CD4-positive, alpha-beta T cell treated with Interleukin-6 at 100 ng/mL for 8 hours (primary cell): ENCODE measurements around the gene CFAP92.
A peak's percentile ranks its signal among the peaks of the same experiment; 100 is the strongest.

Source experiments
- DNase-seq: peaks from one replicate; pipeline ENCODE4 v3.0.0-alpha.2; 2020; ENCODE audit warnings: mixed read lengths, low spot score

The CFAP92 gene, protein sequence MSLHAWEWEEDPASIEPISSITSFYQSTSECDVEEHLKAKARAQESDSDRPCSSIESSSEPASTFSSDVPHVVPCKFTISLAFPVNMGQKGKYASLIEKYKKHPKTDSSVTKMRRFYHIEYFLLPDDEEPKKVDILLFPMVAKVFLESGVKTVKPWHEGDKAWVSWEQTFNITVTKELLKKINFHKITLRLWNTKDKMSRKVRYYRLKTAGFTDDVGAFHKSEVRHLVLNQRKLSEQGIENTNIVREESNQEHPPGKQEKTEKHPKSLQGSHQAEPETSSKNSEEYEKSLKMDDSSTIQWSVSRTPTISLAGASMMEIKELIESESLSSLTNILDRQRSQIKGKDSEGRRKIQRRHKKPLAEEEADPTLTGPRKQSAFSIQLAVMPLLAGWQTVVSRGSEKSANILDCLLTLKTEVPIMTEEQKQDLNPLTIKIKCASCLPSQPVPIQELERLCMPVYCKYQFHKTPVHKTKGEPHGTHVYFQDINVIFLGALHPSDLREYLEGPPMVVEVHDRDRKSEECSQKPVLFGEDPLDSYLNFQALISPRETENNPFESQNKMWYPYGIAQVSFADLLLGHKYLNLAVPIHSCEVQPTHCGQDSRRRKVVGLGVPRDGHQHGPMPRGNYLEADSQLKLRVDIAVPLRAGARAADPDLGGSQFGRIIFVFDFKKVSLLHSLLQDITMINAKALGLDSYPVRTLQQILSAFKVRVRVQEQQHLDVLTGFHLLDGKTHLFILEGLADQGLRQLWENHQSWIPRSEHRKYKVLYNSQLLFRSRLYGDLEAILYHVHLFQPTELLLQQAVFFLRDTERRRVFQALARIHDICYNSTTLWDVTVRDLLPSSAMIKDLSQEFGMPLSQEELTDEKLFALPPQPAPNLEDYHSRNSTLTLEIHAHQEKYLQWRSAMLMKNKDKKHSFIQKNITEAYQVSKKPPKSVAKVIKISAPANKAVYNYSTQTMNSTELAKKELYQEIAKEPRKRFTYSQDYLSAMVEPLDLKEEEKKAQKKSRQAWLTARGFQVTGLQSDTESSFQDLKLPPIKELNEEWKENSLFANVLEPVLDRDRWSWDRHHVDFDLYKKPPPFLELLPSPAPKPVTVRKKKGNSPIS

DNA sequence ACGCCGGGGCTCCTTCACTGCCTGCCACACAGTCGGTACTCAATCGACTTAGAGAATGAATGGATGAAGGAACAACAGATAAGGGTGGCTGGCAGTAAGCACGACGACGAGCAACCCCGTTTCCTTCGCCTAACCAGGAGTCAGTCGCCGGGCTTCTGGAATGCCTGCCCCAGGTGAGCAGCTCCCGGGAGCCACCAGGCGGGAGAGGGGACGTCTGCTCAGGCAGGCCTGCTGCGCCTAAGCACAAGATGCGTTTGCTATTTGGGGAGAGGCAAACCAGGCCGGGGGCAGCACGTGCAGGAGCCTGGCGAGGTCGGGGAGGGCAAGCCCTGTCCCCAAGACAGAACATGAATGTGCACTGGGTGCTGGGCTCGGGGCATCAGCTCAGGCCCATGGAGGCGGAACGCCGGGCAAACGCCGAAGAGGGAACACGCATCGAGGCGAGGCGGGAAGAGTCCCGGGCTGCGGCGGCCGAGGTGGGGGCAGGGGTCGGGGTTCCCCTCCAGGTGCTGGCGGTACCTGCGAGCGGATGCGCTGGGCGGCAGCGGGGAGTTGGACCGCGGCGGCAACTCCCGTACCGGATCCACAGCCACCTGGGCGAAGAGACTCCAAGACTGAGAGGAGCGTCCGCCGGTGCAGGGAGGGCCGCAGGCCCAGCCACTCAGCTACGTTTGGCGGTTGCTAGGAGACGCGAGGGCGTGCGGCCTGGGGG, at the start of gene CFAP92:
CFAP92 (minus strand) TSS at position 616 of the 712 bp plus-strand sequence. CDS start 772 bp downstream, outside the sequence.
- peak; percentile 92 for DNase-seq

DNA sequence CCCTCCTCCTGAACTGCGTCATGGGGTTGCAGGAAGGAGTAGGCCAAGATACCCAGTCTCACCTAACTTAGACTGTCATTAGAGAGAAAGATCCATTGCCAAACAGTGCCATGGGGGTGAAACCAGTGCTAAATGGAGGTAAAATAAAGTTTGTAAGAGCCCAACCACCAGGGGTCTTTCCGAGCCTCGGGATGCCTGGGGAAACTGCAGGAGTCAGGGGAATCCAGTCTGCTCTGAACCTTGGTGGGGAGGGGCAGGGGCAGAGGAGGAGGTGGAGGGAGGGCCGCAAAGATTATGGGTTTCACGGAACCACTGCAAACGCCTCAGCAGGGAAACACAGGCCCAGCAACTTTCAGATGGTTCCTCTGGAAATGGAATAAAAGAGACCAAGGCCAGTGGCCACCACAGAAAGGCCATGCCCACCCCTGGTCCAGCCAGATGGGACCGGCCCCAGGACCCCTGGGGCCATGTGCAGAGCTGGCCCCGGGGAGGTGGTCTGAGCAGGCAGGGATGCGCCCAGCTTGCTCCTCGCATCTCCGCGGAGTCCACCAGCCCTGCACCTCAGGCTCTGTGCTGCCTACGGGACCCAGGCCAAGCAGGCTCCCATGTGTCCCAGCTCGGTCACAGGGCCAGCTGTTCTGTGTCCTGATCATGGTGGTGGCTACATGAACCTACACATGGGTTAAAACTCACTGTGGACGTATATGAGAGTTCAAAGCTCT, 46.9 kb upstream of the CFAP92 start:
- no peak for DNase-seq

DNA sequence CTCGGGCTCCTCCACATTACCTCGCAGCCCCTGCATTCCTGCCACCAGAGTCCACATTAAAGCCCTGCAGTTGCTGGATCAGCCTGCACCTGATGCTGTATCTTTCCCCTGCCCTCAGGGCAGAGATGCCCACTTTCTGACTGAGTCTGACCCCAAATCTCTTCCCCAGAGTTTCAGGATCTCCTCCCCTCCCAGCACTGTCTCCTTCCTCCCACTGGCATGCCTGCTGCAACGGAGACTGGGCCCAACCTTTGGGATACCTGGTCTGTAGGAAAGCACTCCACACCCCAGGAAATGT, 46.1 kb upstream of the CFAP92 start:
- DNase-seq = no peak

DNA sequence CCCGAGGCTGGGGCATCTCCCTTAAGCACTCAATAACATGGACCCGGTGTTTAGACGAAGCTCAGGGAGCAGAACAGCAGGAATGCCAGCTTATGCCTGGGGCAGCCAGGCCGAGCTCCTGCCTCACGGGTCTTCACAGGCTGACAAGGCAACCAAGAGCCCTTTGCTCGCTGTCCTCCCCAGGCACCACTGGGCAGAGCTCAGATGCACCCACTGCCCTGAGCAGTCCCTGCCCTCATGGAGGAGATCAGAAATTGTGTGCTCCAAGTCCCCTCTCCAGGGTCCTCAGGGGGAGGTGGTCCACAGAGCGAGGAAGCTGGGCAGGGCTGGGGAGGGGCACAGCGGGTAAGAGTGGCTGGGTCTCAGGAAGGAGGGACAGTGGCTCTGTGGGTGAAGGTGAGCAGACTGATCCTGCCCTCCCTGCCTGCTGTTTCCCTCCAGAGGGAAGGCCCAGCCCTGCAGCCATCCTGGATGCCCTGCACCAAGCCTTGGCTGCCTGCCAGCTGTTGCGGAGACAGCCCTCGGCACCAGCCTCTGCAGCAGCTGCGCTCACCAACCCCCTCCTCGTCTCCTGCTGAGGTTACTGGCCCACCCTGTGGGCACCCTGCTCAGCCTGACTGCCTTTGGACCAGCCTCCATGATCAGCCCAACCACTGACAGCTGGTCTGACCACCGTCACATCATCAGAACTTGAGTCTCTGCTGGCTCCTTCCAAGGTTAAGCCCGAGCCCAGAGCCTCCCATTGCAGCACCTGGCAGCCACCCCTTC, 45.6 kb upstream of the CFAP92 start:
- DNase-seq = no peak

GRCh38 chr3:129038121-129038855, 44.4 kb upstream of the CFAP92 start:
- DNase-seq = no peak

GRCh38 chr3:129037093-129037419, 43.2 kb upstream of the CFAP92 start:
- DNase-seq = no peak

- no peak for DNase-seq
Measured at GRCh38 chr3:129036222-129037092, 42.6 kb upstream of the CFAP92 start.

DNA sequence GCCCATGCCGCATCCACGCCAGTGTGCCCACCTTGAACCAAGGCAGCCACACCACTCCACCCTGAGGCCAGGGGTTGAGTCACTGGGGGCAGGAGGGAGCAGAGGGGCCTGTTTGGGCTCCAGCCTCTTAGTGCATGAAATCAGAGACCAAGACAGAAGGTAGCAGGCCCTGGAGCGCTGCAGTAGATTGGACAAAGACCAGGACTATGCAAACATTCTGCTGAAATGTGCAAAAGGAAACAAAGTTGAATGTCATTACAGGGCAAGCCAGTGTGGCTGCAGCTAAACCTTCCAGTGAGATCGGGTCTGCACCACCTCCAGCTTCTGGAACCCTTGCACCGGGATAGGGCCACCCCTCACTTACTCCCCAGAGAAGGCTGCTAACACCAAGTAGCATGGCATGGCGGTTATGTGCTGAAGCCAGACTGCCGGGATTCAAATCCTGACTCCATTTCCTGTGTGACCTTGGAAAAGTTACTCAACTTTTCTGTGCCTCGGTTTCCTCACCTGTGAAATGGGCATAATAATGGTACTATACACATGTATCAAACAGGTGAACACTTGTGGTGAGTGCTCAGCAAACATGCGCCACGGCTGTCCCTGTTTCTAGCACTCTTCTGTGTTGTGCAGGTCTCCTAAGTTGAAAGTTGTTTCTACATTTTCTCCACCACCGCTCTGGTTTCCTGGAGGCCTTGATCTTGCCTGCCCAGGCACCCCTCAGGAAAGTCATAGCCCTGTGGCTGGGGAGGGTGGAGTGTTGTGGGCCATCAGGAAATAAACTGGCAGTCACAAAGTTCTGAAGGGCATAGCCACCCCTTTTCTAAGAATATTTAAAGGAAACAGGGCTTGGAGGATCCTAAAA, 41.7 kb upstream of the CFAP92 start:
- DNase-seq = no peak

- DNase-seq = no peak
Measured at GRCh38 chr3:129034642-129035041, 40.8 kb upstream of the CFAP92 start.

GRCh38 chr3:129033633-129034321, 39.9 kb upstream of the CFAP92 start:
- DNase-seq = no peak

DNA sequence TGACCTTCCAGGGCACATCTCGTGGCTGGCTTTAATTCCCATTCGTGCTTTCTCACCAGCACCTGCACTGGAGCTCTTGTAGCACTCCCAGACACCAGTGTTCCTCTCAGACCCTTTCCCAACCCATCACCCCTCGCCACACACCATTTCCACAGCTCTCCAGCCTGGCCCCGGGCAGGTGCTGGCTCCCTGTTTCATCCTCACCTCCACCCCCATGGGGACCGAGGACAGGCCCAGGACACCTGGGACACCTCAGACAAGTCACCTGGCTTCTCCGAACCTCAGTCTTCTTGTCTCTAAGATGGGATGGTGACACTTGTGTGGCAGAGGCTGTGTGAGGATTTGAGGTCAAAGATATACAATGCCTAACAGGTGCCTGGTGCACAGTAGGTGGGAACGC, 39.3 kb upstream of the CFAP92 start:
- DNase-seq = no peak

DNA sequence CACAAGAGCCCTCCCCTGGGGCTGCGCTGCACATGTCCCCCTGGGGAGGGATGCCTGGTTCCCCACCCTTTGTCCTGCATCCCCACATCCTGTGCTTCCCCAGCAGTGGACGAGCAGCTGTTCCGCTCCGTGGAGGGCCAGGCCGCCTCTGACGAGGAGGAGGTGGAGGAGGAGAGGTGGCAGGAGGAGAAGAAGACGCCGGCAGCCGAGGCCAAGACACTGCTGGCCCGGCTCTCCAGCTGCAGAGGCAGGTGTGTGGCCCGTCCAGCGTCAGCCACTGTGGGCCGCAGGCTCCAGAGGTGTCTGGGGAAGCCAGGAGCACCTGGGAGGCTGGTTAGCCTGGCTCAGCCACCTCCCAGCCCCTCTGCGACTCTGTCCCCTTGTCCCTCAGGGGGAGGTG, 38.8 kb upstream of the CFAP92 start:
- DNase-seq = no peak

GRCh38 chr3:129031476-129032215, 37.8 kb upstream of the CFAP92 start:
- DNase-seq = no peak

GRCh38 chr3:129030611-129031010, 36.7 kb upstream of the CFAP92 start:
- no peak for DNase-seq

DNA sequence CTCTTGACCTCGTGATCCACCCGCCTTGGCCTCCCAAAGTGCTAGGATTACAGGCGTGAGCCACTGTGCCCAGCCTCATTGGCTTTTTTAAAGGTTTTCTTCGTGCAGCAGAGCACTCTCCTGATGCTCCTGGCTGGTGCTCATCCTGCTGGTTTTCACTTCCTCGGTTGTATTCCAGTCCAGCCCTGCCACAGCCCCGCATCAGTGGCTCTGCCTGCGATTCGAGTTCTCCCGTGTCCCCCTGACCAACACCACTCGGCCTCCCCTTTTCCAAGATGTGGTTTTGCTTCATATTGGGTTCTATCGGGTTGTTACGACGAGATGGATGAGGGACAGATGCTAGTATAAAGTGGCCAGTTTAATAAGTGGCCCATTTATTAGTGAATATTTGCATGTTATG, 35.0 kb upstream of the CFAP92 start:
- DNase-seq = no peak

DNA sequence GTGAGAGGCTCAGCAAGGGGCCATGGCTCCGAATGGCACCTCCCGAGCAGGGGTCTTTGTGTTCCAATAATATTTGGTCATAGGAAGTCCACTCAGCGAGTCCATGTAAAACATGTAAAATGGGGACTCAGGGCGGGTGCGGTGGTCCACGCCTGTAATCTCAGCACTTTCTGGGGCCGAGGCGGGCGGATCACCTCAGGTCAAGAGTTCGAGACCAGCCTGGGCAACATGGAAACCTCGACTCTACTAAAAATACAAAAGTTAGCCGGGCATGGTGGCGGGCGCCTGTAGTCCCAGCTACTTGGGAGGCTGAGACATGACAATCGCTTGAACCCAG, 33.6 kb upstream of the CFAP92 start:
- DNase-seq = no peak
